Erythroblast (primary cell): Measurements from ENCODE around the gene FAM89B.

Experiments used
- GATA1 ChIP-seq: IDR thresholded peaks from 2 replicates; pipeline ENCODE4 v1.6.1; 2011; ENCODE audit warnings: low read depth, mild to moderate bottlenecking, control low read depth, low read length, moderate library complexity
- POLR2A ChIP-seq: IDR thresholded peaks from 2 replicates; pipeline ENCODE4 v1.6.1; 2011; ENCODE audit warnings: mild to moderate bottlenecking, low read length

DNA sequence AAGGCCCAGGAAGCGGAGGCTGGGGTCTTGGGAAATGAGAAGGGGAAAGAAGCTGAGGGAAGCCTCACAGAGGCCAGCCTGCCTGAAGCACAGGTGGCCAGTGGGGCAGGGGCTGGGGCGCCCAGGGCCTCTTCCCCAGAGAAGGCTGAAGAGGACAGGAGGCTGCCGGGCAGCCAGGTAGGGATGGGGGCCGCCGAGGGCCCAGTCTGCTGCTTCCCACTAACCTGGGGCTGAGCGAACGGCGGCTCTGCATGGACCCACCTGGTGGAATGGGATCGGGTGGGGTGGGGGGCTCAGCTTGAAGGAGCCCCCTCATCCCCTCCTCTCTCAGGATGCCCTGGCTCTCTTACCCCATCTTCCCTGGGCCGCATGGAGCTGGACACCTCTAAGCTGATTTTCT, 11.3 kb downstream of the FAM89B start:
- TF ChIP-seq POLR2A (no peak), GATA1 (no peak)
